ENCODE measurements around the gene NDUFA6. TPM values are rescaled to one million over a fixed set of nuclear protein-coding genes. Genes with fewer than 3 reads are reported as not detected.

NDUFA6 gene
- total RNA-seq, 2 donors from 2014 or later = 59.1 to 81.7 TPM

GRCh38 chr22:42041784-42042183, 48.8 kb downstream of the NDUFA6 start:
- Mint-ChIP-seq H3K27me3 (no peaks in the 10 kb centered on the region), H3K9me3 (peaks cover 4% of the 10 kb centered on the region), H3K36me3 (ENCODE audit: low read depth) (no peaks in the 10 kb centered on the region), H3K27ac (no peak overlapping the region), H3K4me3 (no peak overlapping the region), H3K4me1 (no peaks in the 10 kb centered on the region)
- no peak for ATAC-seq (replicated peaks)

GRCh38 chr22:42039271-42039670, 51.3 kb downstream of the NDUFA6 start:
- no peak overlapping the region for H3K4me3 Mint-ChIP-seq
- H3K9me3 Mint-ChIP-seq = peaks cover 4% of the 10 kb centered on the region
- H3K4me1 Mint-ChIP-seq = no peaks in the 10 kb centered on the region
- no peak for ATAC-seq (replicated peaks)
- no peaks in the 10 kb centered on the region for H3K27me3 Mint-ChIP-seq
- H3K36me3 Mint-ChIP-seq (ENCODE audit: low read depth) = no peaks in the 10 kb centered on the region
- H3K27ac Mint-ChIP-seq = no peak overlapping the region

Other genes starting within 250 kb of the NDUFA6 start
- gene SHISA8, start 175.7 kb downstream of the NDUFA6 start, total RNA-seq = 1 to 10 TPM in 1 of 2 donors, not detected in 1; 2.8 TPM
- 1 to 10 TPM; 2.7 to 7.7 TPM for gene TNFRSF13C, start 164.0 kb downstream of the NDUFA6 start, total RNA-seq
- gene CENPM, start 143.6 kb downstream of the NDUFA6 start, total RNA-seq = 10 to 100 TPM; 62.3 to 90.5 TPM
- gene SEPTIN3, start 121.3 kb downstream of the NDUFA6 start, total RNA-seq = 1 to 10 TPM; 2.1 to 4.1 TPM
- gene WBP2NL, start 92.0 kb downstream of the NDUFA6 start, total RNA-seq = 1 to 10 TPM in 1 of 2 donors, under 1 TPM in 1; 0.50 to 2.1 TPM
- 10 to 100 TPM; 30.7 to 34.8 TPM for gene NAGA, start 20.0 kb downstream of the NDUFA6 start, total RNA-seq
- 1 to 10 TPM; 2.5 to 3.4 TPM for gene PHETA2, start 16.5 kb downstream of the NDUFA6 start, total RNA-seq
- gene SMDT1, start 11.1 kb downstream of the NDUFA6 start, total RNA-seq = 10 to 100 TPM; 34.7 to 66.2 TPM
- gene CYP2D6, start 40.0 kb upstream of the NDUFA6 start, total RNA-seq = 1 to 10 TPM; 5.5 to 6.3 TPM
- 10 to 100 TPM; 61.2 to 72.5 TPM for gene TCF20, start 179.9 kb upstream of the NDUFA6 start, total RNA-seq

Measured in activated T-helper 17 cell treated with anti-CD3 and anti-CD28 coated beads, Interleukin-2, amount 50 U/mL, for 72 hours (primary cell).